Mesodermal cell (in vitro differentiated cells): Measurements from ENCODE around the gene CPT1A.

Experiments
- H3K27ac ChIP-seq: 2 replicates; pipeline ENCODE4 v1.7.0; 2013; ENCODE audit warnings: mild to moderate bottlenecking, low read depth, low read length, moderate library complexity; ENCODE audit not compliant: severe bottlenecking
- H3K36me3 ChIP-seq: 2 replicates; pipeline ENCODE4 v1.7.1; 2013; ENCODE audit warnings: mild to moderate bottlenecking, low read length, moderate library complexity; ENCODE audit not compliant: control insufficient read depth, insufficient read depth
- H3K4me1 ChIP-seq: one replicate; pipeline ENCODE4 v1.7.1; 2013; ENCODE audit warnings: mild to moderate bottlenecking, low read length; ENCODE audit not compliant: insufficient read depth, control insufficient read depth, poor library complexity, severe bottlenecking
- H3K4me3 ChIP-seq: 2 replicates; pipeline ENCODE4 v1.7.0; 2013; ENCODE audit warnings: low read length, control low read depth, mild to moderate bottlenecking; ENCODE audit not compliant: insufficient read depth, poor library complexity, severe bottlenecking; ENCODE audit errors: extremely low read depth
- H3K9me3 ChIP-seq: 2 replicates; pipeline ENCODE4 v1.7.1; 2013; ENCODE audit warnings: mild to moderate bottlenecking, low read length, moderate library complexity; ENCODE audit not compliant: control insufficient read depth
- WGBS, 2 experiments: methylation state at CpG; one replicate each; pipeline ENCODE4 v1.1.5; 2013; ENCODE audit warnings: missing lambda C conversion rate in 2 of 2; ENCODE audit not compliant: insufficient coverage in 2 of 2; 5-methylcytosine and 5-hydroxymethylcytosine counted together

The CPT1A gene

GRCh38 chr11:68734111-68734510, 107.6 kb downstream of the CPT1A start:
- Histone ChIP-seq H3K4me1 (no peaks in the 10 kb centered on the region), H3K9me3 (no peaks in the 10 kb centered on the region), H3K4me3 (no peak overlapping the region), H3K27ac (no peak overlapping the region), H3K36me3 (no peaks in the 10 kb centered on the region)
- 77 to 100% methylated on average over 3 of the region's 7 CpGs for WGBS, 2 experiments

GRCh38 chr11:68727783-68728182, 113.9 kb downstream of the CPT1A start:
- 83 to 94% methylated on average over 3 to 4 of the region's 6 CpGs for WGBS, 2 experiments
- Histone ChIP-seq H3K4me3 (no peak overlapping the region), H3K27ac (no peak overlapping the region), H3K36me3 (no peaks in the 10 kb centered on the region), H3K4me1 (no peaks in the 10 kb centered on the region), H3K9me3 (no peaks in the 10 kb centered on the region)

GRCh38 chr11:68724293-68724692, 117.4 kb downstream of the CPT1A start:
- H3K4me3 ChIP-seq = no peak overlapping the region
- no peak overlapping the region for H3K27ac ChIP-seq
- no peaks in the 10 kb centered on the region for H3K36me3 ChIP-seq
- peaks cover 5% of the 10 kb centered on the region for H3K9me3 ChIP-seq
- 94% methylated on average over 2 to 3 of the region's 4 CpGs for WGBS, 2 experiments
- H3K4me1 ChIP-seq = no peaks in the 10 kb centered on the region

GRCh38 chr11:68722143-68722542, 119.6 kb downstream of the CPT1A start:
- H3K4me1 ChIP-seq = no peaks in the 10 kb centered on the region
- no CpG with 5 or more reads among the region's 1 CpG for WGBS, 2 experiments
- no peak overlapping the region for H3K27ac ChIP-seq
- H3K4me3 ChIP-seq = no peak overlapping the region
- H3K36me3 ChIP-seq = no peaks in the 10 kb centered on the region
- peaks cover 5% of the 10 kb centered on the region for H3K9me3 ChIP-seq

- Histone ChIP-seq H3K27ac (no peak overlapping the region), H3K4me3 (no peak overlapping the region), H3K4me1 (no peaks in the 10 kb centered on the region), H3K9me3 (peaks cover 5% of the 10 kb centered on the region), H3K36me3 (no peaks in the 10 kb centered on the region)
- WGBS, 2 experiments = 72 to 80% methylated on average over 1 to 2 of the region's 2 CpGs
Measured at GRCh38 chr11:68721075-68721474, 120.6 kb downstream of the CPT1A start.

GRCh38 chr11:68715456-68716122, 126.1 kb downstream of the CPT1A start:
- 87 to 94% methylated on average over 5 of the region's 11 CpGs for WGBS, 2 experiments
- H3K4me1 ChIP-seq = no peaks in the 10 kb centered on the region
- H3K4me3 ChIP-seq = no peak overlapping the region

GRCh38 chr11:68714060-68714856, 127.5 kb downstream of the CPT1A start:
- 91 to 93% methylated on average over 22 of the region's 23 CpGs for WGBS, 2 experiments
- no peaks in the 10 kb centered on the region for H3K36me3 ChIP-seq
- H3K4me1 ChIP-seq = no peaks in the 10 kb centered on the region
- no peaks in the 10 kb centered on the region for H3K9me3 ChIP-seq
- H3K4me3 ChIP-seq = no peak overlapping the region
- H3K27ac ChIP-seq = no peak overlapping the region

More at GRCh38 chr11:68715456-68716122, 126.1 kb downstream of the CPT1A start:
- Histone ChIP-seq H3K9me3 (peaks cover 5% of the 10 kb centered on the region), H3K36me3 (no peaks in the 10 kb centered on the region), H3K27ac (no peak overlapping the region)

- Histone ChIP-seq H3K4me1 (no peaks in the 10 kb centered on the region), H3K27ac (no peak overlapping the region), H3K36me3 (no peaks in the 10 kb centered on the region), H3K4me3 (no peak overlapping the region), H3K9me3 (no peaks in the 10 kb centered on the region)
- 90 to 96% methylated on average over 6 to 8 of the region's 8 CpGs for WGBS, 2 experiments
Measured at GRCh38 chr11:68711114-68711513, 130.6 kb downstream of the CPT1A start.

- Histone ChIP-seq H3K4me1 (no peaks in the 10 kb centered on the region), H3K36me3 (no peaks in the 10 kb centered on the region), H3K4me3 (no peak overlapping the region), H3K9me3 (no peaks in the 10 kb centered on the region), H3K27ac (no peak overlapping the region)
- 82 to 84% methylated on average over 10 of the region's 11 CpGs for WGBS, 2 experiments
Measured at GRCh38 chr11:68710409-68710808, 131.3 kb downstream of the CPT1A start.

- H3K4me1 ChIP-seq = peaks cover 6% of the 10 kb centered on the region
- no peaks in the 10 kb centered on the region for H3K9me3 ChIP-seq
- no peak overlapping the region for H3K27ac ChIP-seq
- H3K36me3 ChIP-seq = no peaks in the 10 kb centered on the region
- WGBS, 2 experiments = 89 to 94% methylated on average over 12 of the region's 12 CpGs
- no peak overlapping the region for H3K4me3 ChIP-seq
Measured at GRCh38 chr11:68709062-68709461, 132.7 kb downstream of the CPT1A start.

GRCh38 chr11:68707527-68707926, 134.2 kb downstream of the CPT1A start:
- no peaks in the 10 kb centered on the region for H3K9me3 ChIP-seq
- 88 to 92% methylated on average over 5 to 6 of the region's 7 CpGs for WGBS, 2 experiments
- H3K4me3 ChIP-seq = no peak overlapping the region
- peaks cover 6% of the 10 kb centered on the region for H3K4me1 ChIP-seq
- H3K36me3 ChIP-seq = no peaks in the 10 kb centered on the region
- H3K27ac ChIP-seq = no peak overlapping the region
